ENCODE results near the gene NMT1. TPM values are rescaled to one million over a fixed set of nuclear protein-coding genes. Genes with fewer than 3 reads are reported as not detected.

NMT1 gene
- polyA plus RNA-seq, 4 donors: 38.9 to 131 (median 72.0) TPM

DNA sequence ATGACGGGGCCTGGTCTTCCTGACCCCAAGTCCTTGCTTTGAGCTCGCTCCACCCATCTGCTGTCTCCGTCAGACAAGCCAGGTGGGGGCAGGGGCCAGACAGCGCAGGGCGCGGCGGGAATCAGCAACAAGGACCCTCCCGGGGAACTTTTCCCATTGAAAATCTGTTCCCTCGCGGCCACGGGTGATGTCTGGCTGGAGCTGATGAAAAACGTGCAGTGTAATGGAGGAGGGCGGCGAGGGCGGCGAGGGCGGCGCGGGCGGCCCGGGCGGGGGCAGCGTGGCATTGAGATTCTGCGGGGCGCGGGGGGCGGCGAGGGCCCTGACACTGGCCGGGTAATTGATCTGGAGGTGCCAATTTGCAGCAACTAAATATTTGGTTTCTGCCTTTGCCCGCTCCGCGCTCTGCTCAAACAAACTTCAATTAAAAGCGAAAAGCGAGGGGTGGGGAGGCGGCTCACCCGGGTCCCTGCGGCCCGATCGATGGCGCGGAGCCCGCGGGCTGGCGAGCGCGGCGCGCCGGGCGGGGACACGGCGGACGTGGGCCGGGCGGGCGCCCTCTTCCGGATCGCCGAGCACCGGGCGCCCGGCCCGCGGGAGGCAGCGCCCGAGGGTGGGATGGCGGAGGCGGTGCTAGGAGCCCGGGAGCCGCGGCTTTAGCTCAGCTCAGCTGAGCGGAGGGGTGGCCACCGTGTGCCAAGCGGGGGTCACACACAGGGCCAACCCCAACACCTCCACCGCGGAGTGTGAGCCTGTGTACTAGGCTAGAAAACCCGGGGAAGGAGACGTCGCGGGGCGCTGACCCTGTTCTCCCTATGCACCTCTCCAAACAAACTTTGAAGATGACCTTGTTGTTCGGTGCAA is 42.0 kb upstream of the NMT1 start:
- FAIRE-seq: no peak
- WGBS, 3 donors: 1 to 3% (median 2%) methylated on average over 76 to 82 of the region's 82 CpGs

GRCh38 chr17:45020354-45021138 is 40.6 kb upstream of the NMT1 start:
- Histone ChIP-seq H3K27ac (ENCODE audit: low read depth in 1 of 3, low read length in 2 of 3) (peak overlapping the region in 1 of 3 donors; percentile 7), H3K36me3 (ENCODE audit: control insufficient read depth in 3 of 3, insufficient read depth in 2 of 3, low read depth in 1 of 3, low read length in 3 of 3) (peaks cover 0 to 25% (median 4%) of the 10 kb centered on the region in 3 donors), H3K4me1 (ENCODE audit: control insufficient read depth in 3 of 3, insufficient read depth in 2 of 3, low read depth in 1 of 3, low read length in 2 of 3) (peaks cover 2 to 30% (median 7%) of the 10 kb centered on the region in 3 donors), H3K9me3 (ENCODE audit: control insufficient read depth in 2 of 2, insufficient read depth in 1 of 2, low read depth in 1 of 2, low read length in 1 of 2) (no peaks in the 10 kb centered on the region), H3K4me3 (ENCODE audit: low read depth in 1 of 3, low read length in 3 of 3) (no peak overlapping the region), H3K27me3 (ENCODE audit: control insufficient read depth in 3 of 3, insufficient read depth in 3 of 3, low read length in 3 of 3) (peaks cover 0 to 30% (median 4%) of the 10 kb centered on the region in 3 donors)
- no peak for FAIRE-seq
- 28 to 43% (median 31%) methylated on average over 17 of the region's 17 CpGs for WGBS, 3 donors
- DNase-seq: peak in 1 of 2 donors; percentile 43

More for the DNA sequence above, 42.0 kb upstream of the NMT1 start:
- Histone ChIP-seq H3K27ac (ENCODE audit: low read depth in 1 of 3, low read length in 2 of 3) (no peak overlapping the region), H3K27me3 (ENCODE audit: control insufficient read depth in 3 of 3, insufficient read depth in 3 of 3, low read length in 3 of 3) (peaks cover 0 to 30% (median 4%) of the 10 kb centered on the region in 3 donors), H3K36me3 (ENCODE audit: control insufficient read depth in 3 of 3, insufficient read depth in 2 of 3, low read depth in 1 of 3, low read length in 3 of 3) (peaks cover 0 to 16% (median 0%) of the 10 kb centered on the region in 3 donors), H3K9me3 (ENCODE audit: control insufficient read depth in 2 of 2, insufficient read depth in 1 of 2, low read depth in 1 of 2, low read length in 1 of 2) (no peaks in the 10 kb centered on the region), H3K4me1 (ENCODE audit: control insufficient read depth in 3 of 3, insufficient read depth in 2 of 3, low read depth in 1 of 3, low read length in 2 of 3) (peaks cover 2 to 30% (median 7%) of the 10 kb centered on the region in 3 donors), H3K4me3 (ENCODE audit: low read depth in 1 of 3, low read length in 3 of 3) (peak overlapping the region in 2 of 3 donors; percentile 44 to 48)
- peak; percentile 42 to 73 for DNase-seq

- no peak for FAIRE-seq
- peaks cover 2 to 30% (median 7%) of the 10 kb centered on the region in 3 donors for H3K4me1 ChIP-seq (ENCODE audit: control insufficient read depth in 3 of 3, insufficient read depth in 2 of 3, low read depth in 1 of 3, low read length in 2 of 3)
Observed at GRCh38 chr17:45021607-45022287, 39.4 kb upstream of the NMT1 start.

DNA sequence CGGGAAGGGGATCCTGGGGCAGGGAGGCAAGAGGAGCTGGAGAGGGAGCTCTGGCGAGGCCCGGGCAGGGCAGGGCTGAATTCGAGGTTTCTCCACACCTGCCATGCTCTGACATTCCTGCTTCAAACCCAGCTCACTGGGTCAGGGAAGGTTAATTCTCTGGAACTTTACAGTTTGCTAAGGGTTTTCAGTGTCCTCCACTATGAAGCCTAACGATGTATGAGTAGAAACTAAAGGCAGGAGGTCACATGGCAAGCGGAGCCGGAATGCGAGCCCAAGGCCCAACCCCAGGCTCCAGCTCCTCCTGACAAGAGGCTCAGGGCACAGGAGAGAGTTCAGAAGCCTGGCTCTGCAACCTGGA is 38.8 kb upstream of the NMT1 start:
- Histone ChIP-seq H3K27me3 (ENCODE audit: control insufficient read depth in 3 of 3, insufficient read depth in 3 of 3, low read length in 3 of 3) (peaks cover 0 to 30% (median 4%) of the 10 kb centered on the region in 3 donors), H3K9me3 (ENCODE audit: control insufficient read depth in 2 of 2, insufficient read depth in 1 of 2, low read depth in 1 of 2, low read length in 1 of 2) (no peaks in the 10 kb centered on the region), H3K4me3 (ENCODE audit: low read depth in 1 of 3, low read length in 3 of 3) (peak overlapping the region in 1 of 3 donors; percentile 52), H3K4me1 (ENCODE audit: control insufficient read depth in 3 of 3, insufficient read depth in 2 of 3, low read depth in 1 of 3, low read length in 2 of 3) (peaks cover 2 to 30% (median 7%) of the 10 kb centered on the region in 3 donors), H3K36me3 (ENCODE audit: control insufficient read depth in 3 of 3, insufficient read depth in 2 of 3, low read depth in 1 of 3, low read length in 3 of 3) (peaks cover 0 to 35% (median 6%) of the 10 kb centered on the region in 3 donors), H3K27ac (ENCODE audit: low read depth in 1 of 3, low read length in 2 of 3) (peak overlapping the region in 1 of 3 donors; percentile 32)
- WGBS, 3 donors: 57 to 63% (median 59%) methylated on average over 8 of the region's 8 CpGs
- no peak for FAIRE-seq
- no peak for DNase-seq

More at GRCh38 chr17:45021607-45022287, 39.4 kb upstream of the NMT1 start:
- peak; percentile 55 to 79 for DNase-seq
- Histone ChIP-seq H3K9me3 (ENCODE audit: control insufficient read depth in 2 of 2, insufficient read depth in 1 of 2, low read depth in 1 of 2, low read length in 1 of 2) (no peaks in the 10 kb centered on the region), H3K27me3 (ENCODE audit: control insufficient read depth in 3 of 3, insufficient read depth in 3 of 3, low read length in 3 of 3) (peaks cover 0 to 30% (median 4%) of the 10 kb centered on the region in 3 donors), H3K36me3 (ENCODE audit: control insufficient read depth in 3 of 3, insufficient read depth in 2 of 3, low read depth in 1 of 3, low read length in 3 of 3) (peaks cover 0 to 30% (median 6%) of the 10 kb centered on the region in 3 donors), H3K27ac (ENCODE audit: low read depth in 1 of 3, low read length in 2 of 3) (peak overlapping the region in 2 of 3 donors; percentile 60 to 62), H3K4me3 (ENCODE audit: low read depth in 1 of 3, low read length in 3 of 3) (peak overlapping the region in 2 of 3 donors; percentile 52 to 56)
- WGBS, 3 donors: 2 to 5% (median 3%) methylated on average over 43 to 57 of the region's 57 CpGs

DNA sequence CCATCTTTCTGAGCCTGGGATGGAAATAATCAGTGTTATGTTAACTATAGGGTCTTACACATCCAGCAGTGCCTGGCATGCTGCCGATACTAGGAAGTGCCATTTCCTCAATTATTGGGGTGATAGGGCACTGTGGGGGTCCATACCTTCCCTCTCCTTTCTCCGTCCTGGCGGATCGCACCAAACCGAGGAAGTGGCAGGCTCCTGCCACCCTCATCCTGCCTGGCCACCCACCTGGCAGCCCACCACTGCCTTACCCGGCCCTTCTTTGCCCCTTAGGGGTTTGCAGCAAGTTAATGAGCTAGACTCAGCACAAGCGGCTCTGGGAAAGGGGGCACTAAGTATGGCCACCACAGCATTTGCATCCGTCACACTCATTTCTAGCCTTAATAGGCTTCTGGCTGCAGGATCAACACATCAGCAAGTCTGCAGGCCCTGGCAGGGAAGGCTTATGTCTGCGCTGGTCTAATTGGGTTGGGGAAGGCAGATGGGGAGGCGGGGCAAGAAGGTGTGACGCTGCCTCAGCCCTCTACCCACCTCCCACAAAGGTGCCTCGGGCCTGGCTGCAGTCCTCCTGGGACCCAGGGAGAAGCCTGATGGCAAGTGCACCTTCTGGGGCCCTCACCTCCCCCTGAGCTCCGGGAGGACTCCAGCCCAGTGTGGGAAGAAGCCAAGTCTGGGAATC is 38.3 kb upstream of the NMT1 start:
- FAIRE-seq (no peak), DNase-seq (no peak)
- peaks cover 2 to 30% (median 7%) of the 10 kb centered on the region in 3 donors for H3K4me1 ChIP-seq (ENCODE audit: control insufficient read depth in 3 of 3, insufficient read depth in 2 of 3, low read depth in 1 of 3, low read length in 2 of 3)
- 83 to 91% (median 90%) methylated on average over 13 of the region's 13 CpGs for WGBS, 3 donors
- H3K4me3 ChIP-seq (ENCODE audit: low read depth in 1 of 3, low read length in 3 of 3): no peak overlapping the region
- H3K27ac ChIP-seq (ENCODE audit: low read depth in 1 of 3, low read length in 2 of 3): no peak overlapping the region
- H3K36me3 ChIP-seq (ENCODE audit: control insufficient read depth in 3 of 3, insufficient read depth in 2 of 3, low read depth in 1 of 3, low read length in 3 of 3): peaks cover 0 to 40% (median 6%) of the 10 kb centered on the region in 3 donors
- H3K27me3 ChIP-seq (ENCODE audit: control insufficient read depth in 3 of 3, insufficient read depth in 3 of 3, low read length in 3 of 3): peaks cover 0 to 30% (median 4%) of the 10 kb centered on the region in 3 donors
- H3K9me3 ChIP-seq (ENCODE audit: control insufficient read depth in 2 of 2, insufficient read depth in 1 of 2, low read depth in 1 of 2, low read length in 1 of 2): no peaks in the 10 kb centered on the region

DNA sequence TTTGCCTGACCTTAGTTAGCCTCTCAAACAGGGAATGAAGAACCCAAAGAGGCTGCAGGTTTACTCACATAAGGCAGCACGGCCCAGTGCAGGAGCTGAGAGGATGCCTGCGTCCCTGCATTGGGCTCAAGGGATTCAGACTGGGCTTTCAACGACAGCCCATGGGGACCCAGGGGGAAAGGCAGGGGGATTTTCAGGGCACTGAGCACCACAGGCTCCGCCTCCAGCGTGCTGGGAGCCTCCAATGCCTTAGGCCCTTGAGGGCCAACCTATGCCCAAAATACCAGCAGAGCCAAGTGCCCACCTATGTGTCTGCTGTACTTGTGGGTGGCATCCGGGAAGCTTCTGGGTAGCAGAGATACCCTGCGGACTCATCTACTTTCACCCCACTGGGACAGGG is 32.0 kb upstream of the NMT1 start:
- FAIRE-seq: no peak
- peaks cover 6 to 78% (median 6%) of the 10 kb centered on the region in 3 donors for H3K36me3 ChIP-seq (ENCODE audit: control insufficient read depth in 3 of 3, insufficient read depth in 2 of 3, low read depth in 1 of 3, low read length in 3 of 3)
- H3K4me3 ChIP-seq (ENCODE audit: low read depth in 1 of 3, low read length in 3 of 3): no peak overlapping the region
- H3K27ac ChIP-seq (ENCODE audit: low read depth in 1 of 3, low read length in 2 of 3): no peak overlapping the region
- H3K9me3 ChIP-seq (ENCODE audit: control insufficient read depth in 2 of 2, insufficient read depth in 1 of 2, low read depth in 1 of 2, low read length in 1 of 2): no peaks in the 10 kb centered on the region
- WGBS, 3 donors: 90 to 96% (median 94%) methylated on average over 7 of the region's 7 CpGs
- DNase-seq: no peak
- H3K27me3 ChIP-seq (ENCODE audit: control insufficient read depth in 3 of 3, insufficient read depth in 3 of 3, low read length in 3 of 3): no peaks in the 10 kb centered on the region
- H3K4me1 ChIP-seq (ENCODE audit: control insufficient read depth in 3 of 3, insufficient read depth in 2 of 3, low read depth in 1 of 3, low read length in 2 of 3): no peaks in the 10 kb centered on the region

DNA sequence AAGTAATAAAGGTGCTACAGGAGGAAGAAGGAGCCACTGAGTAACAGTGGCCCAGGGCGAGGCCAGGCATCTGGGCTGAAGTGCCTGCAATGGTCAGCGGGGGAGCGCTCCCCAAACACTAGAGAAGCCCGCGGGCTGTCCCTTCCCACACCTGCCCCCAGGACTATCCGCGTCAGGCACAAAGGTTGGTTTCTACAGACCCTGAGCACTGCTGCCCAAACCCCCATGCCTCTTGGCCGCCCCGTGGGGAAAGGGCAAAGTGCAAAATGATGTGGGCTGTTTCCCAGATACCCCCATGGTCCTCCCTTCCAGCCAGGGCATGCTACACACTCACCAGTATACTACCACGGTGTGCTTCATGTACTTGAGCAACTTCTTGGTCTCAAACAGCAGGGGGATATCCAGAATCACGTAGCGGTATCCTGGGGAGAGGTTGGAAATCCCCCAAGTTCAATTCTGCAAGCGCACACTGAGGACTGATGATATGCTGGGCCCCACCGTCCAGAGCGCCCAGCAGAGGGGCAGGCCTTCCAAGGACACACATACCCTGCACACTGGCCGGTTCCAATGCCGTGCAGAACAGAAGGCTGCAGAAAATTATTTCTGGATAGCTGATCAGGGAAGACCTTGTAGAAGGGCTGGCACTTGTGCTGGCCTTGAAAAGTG is 31.2 kb upstream of the NMT1 start:
- WGBS, 3 donors: 73 to 84% (median 83%) methylated on average over 17 of the region's 17 CpGs
- H3K36me3 ChIP-seq (ENCODE audit: control insufficient read depth in 3 of 3, insufficient read depth in 2 of 3, low read depth in 1 of 3, low read length in 3 of 3): peaks cover 2 to 79% (median 7%) of the 10 kb centered on the region in 3 donors
- FAIRE-seq: no peak

More for the DNA sequence above, 31.2 kb upstream of the NMT1 start:
- no peak overlapping the region for H3K4me3 ChIP-seq (ENCODE audit: low read depth in 1 of 3, low read length in 3 of 3)
- no peak for DNase-seq
- H3K9me3 ChIP-seq (ENCODE audit: control insufficient read depth in 2 of 2, insufficient read depth in 1 of 2, low read depth in 1 of 2, low read length in 1 of 2): no peaks in the 10 kb centered on the region
- H3K27me3 ChIP-seq (ENCODE audit: control insufficient read depth in 3 of 3, insufficient read depth in 3 of 3, low read length in 3 of 3): no peaks in the 10 kb centered on the region
- no peak overlapping the region for H3K27ac ChIP-seq (ENCODE audit: low read depth in 1 of 3, low read length in 2 of 3)
- H3K4me1 ChIP-seq (ENCODE audit: control insufficient read depth in 3 of 3, insufficient read depth in 2 of 3, low read depth in 1 of 3, low read length in 2 of 3): no peaks in the 10 kb centered on the region
